ENCODE measurements around the gene PPIL4. TPM values are rescaled to one million over a fixed set of nuclear protein-coding genes. Genes with fewer than 3 reads are reported as not detected.

The PPIL4 gene
- total and polyA plus RNA-seq, 10 of the 15 experiments (the other 5 are each of a cell fraction or from before 2014, with no cell fraction given): 8.0 to 28.4 (median 24.3) TPM

DNA sequence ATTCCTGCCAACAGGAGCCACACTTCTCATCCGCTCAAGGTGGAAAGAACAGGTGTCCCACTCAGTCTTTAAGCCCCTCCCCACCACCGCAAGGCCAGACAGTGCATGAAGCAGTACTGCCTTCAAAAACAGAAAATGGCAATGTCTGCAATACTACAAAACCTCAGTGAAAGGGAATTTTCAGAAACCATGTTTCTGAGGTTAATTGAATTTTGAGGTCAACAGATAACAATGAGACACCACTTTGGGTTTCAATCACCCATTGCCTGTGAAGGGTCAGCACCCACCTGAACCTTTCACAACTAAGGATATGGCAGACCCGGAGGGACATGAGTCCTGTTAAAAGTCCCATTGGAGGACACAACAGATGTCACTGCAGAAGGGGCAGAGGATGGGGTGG lies 74.0 kb downstream of the PPIL4 start (continued):
- TF ChIP-seq, protein P1, sequence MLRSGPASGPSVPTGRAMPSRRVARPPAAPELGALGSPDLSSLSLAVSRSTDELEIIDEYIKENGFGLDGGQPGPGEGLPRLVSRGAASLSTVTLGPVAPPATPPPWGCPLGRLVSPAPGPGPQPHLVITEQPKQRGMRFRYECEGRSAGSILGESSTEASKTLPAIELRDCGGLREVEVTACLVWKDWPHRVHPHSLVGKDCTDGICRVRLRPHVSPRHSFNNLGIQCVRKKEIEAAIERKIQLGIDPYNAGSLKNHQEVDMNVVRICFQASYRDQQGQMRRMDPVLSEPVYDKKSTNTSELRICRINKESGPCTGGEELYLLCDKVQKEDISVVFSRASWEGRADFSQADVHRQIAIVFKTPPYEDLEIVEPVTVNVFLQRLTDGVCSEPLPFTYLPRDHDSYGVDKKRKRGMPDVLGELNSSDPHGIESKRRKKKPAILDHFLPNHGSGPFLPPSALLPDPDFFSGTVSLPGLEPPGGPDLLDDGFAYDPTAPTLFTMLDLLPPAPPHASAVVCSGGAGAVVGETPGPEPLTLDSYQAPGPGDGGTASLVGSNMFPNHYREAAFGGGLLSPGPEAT (IDR thresholded peaks at IDR 0.05; ENCODE audit: low read depth): peak; percentile 83
- TF ChIP-seq RAD51 (IDR thresholded peaks at IDR 0.05) (no peak), HCFC1 (IDR thresholded peaks at IDR 0.05; ENCODE audit: low read length) (no peak)
- TF ChIP-seq, protein P2, sequence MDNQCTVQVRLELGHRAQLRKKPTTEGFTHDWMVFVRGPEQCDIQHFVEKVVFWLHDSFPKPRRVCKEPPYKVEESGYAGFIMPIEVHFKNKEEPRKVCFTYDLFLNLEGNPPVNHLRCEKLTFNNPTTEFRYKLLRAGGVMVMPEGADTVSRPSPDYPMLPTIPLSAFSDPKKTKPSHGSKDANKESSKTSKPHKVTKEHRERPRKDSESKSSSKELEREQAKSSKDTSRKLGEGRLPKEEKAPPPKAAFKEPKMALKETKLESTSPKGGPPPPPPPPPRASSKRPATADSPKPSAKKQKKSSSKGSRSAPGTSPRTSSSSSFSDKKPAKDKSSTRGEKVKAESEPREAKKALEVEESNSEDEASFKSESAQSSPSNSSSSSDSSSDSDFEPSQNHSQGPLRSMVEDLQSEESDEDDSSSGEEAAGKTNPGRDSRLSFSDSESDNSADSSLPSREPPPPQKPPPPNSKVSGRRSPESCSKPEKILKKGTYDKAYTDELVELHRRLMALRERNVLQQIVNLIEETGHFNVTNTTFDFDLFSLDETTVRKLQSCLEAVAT (IDR thresholded peaks at IDR 0.05): peak; percentile 81

DNA sequence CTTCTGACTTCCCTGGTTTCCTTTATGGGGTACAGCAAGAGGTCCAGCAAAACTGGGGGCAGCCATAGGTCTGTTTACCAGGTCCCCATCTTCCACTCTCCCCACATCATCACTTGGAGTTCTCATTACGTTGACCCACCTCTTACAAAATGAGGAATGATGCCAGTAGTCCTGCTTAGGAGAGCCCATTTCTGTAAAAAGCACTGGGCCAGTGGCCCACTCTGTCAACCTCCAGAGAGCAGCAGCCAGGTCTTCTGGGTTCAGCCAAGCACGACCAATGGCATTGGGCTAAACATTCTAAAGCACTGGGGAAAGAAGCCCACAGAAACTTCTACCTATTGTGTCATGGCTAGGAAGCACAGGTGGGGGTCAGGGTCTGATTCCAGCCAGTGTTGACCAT lies 74.9 kb downstream of the PPIL4 start:
- no peak for ATAC-seq
- BruUV-seq (replicated peaks): no TSS peak
- H4K20me1 ChIP-seq (ENCODE audit: control insufficient read depth, insufficient read depth): 0 out of 2 replicates have a peak, but pooled peaks cover 6% of the 10 kb centered on the region
- RAD21 ChIA-PET (ENCODE audit: unreplicated experiment): no interaction called here
- TF ChIP-seq FOS (IDR thresholded peaks at IDR 0.05; ENCODE audit: borderline replicate concordance, extremely low read depth, insufficient read length): no peak
- TF ChIP-seq HDAC2 (IDR thresholded peaks at IDR 0.05): no peak
- peak; percentile 78; the same call in 1 of the 2 replicates for TF ChIP-seq PAX5 (IDR thresholded peaks at IDR 0.05; ENCODE audit: borderline replicate concordance, low read depth, low read length)
- no peak for TF ChIP-seq CHD4 (IDR thresholded peaks at IDR 0.05)
- peak; percentile 8; the same call in 1 of the 2 replicates for TF ChIP-seq RUNX3 (IDR thresholded peaks at IDR 0.05; ENCODE audit: low read length)
- CTCF ChIA-PET: no interaction called here
- peak overlapping the region; percentile 29 for H3K27ac ChIP-seq (ENCODE audit: control insufficient read depth, insufficient read depth)
- peaks cover 72% of the 10 kb centered on the region for H3K79me2 ChIP-seq (ENCODE audit: control insufficient read depth, insufficient read depth, low read length)
- no peak for FAIRE-seq
- H3K27me3 ChIP-seq (replicated peaks in 1 of 2; ENCODE audit: control insufficient read depth in 2 of 2, insufficient read depth in 2 of 2, low read length in 1 of 2): no peaks in the 10 kb centered on the region
- POLR2A ChIA-PET: interaction anchor here (0.5 to 0.9 kb wide), 2 partner anchors 13 to 24 kb away, joined by 4 to 5 read pairs; no protein-coding TSS in a partner anchor
- H3K4me2 ChIP-seq (ENCODE audit: control insufficient read depth, insufficient read depth): peak overlapping the region; percentile 78
- no peak for DNase-seq (ENCODE audit: low read depth, low spot score)
- SMC1A ChIA-PET (ENCODE audit: uncharacterized antibody, unreplicated experiment): interaction anchor here (0.6 to 0.9 kb wide), 2 partner anchors 36 to 371 kb away, joined by 3 read pairs; no protein-coding TSS in a partner anchor
- H3K36me3 ChIP-seq (ENCODE audit: control insufficient read depth in 2 of 2, insufficient read depth in 2 of 2, low read length in 1 of 2): peaks cover 14 to 17% of the 10 kb centered on the region in 2 experiments; a peak in 3 of 4 replicates
- no peaks in the 10 kb centered on the region for H3K9me3 ChIP-seq (replicated peaks; ENCODE audit: control insufficient read depth, insufficient read depth, low read length)
- 2% methylated on average over 2 of the region's 2 CpGs for WGBS (ENCODE audit: insufficient coverage, insufficient replicate concordance, low lambda C conversion rate, missing lambda C conversion rate)
- in situ Hi-C loops (cut with MboI): no loop called here
- intact Hi-C loops (cut with micrococcal nuclease; ENCODE audit: unreplicated experiment): no loop called here
- H3K9ac ChIP-seq (ENCODE audit: control insufficient read depth, insufficient read depth, low read length): no peak overlapping the region; the same call in 1 of the 2 replicates
- no peak overlapping the region for H2AFZ ChIP-seq (ENCODE audit: control insufficient read depth, low read depth, low read length)
- peaks cover 85% of the 10 kb centered on the region for H3K4me1 ChIP-seq (ENCODE audit: control insufficient read depth, insufficient read depth, low read length)
- H3K4me3 ChIP-seq: no peak overlapping the region
